Stimulated activated CD8-positive, alpha-beta memory T cell treated with anti-CD3 and anti-CD28 coated beads, Interleukin-4, amount 100 ng/mL, for 24 hours (primary cell): ENCODE measurements around the gene ARHGEF37.

ENCODE experiments used
- DNase-seq: peaks from one replicate; pipeline ENCODE4 v3.0.0-alpha.2; 2020; ENCODE audit warnings: low read depth

The ARHGEF37 gene

GRCh38 chr5:149628846-149629388 is 47.6 kb downstream of the ARHGEF37 start:
- no peak for DNase-seq

GRCh38 chr5:149629421-149629820 is 48.1 kb downstream of the ARHGEF37 start:
- no peak for DNase-seq

GRCh38 chr5:149630337-149630736 is 49.0 kb downstream of the ARHGEF37 start:
- DNase-seq: no peak

GRCh38 chr5:149631506-149631905 is 50.2 kb downstream of the ARHGEF37 start:
- no peak for DNase-seq

- no peak for DNase-seq
Observed at GRCh38 chr5:149632311-149633251, 51.3 kb downstream of the ARHGEF37 start.

GRCh38 chr5:149633476-149634350 is 52.4 kb downstream of the ARHGEF37 start:
- DNase-seq: no peak

- DNase-seq: no peak
Observed at GRCh38 chr5:149635394-149635793, 54.1 kb downstream of the ARHGEF37 start.

GRCh38 chr5:149636191-149636860 is 55.0 kb downstream of the ARHGEF37 start:
- DNase-seq: no peak

- DNase-seq: peak; percentile 63
Observed at GRCh38 chr5:149636861-149637246, 55.6 kb downstream of the ARHGEF37 start.

- DNase-seq: no peak
Observed at GRCh38 chr5:149638136-149638535, 56.8 kb downstream of the ARHGEF37 start.

- no peak for DNase-seq
Observed at GRCh38 chr5:149638546-149639241, 57.4 kb downstream of the ARHGEF37 start.

- DNase-seq: no peak
Observed at GRCh38 chr5:149639737-149640136, 58.4 kb downstream of the ARHGEF37 start.

- DNase-seq: no peak
Observed at GRCh38 chr5:149640350-149640999, 59.2 kb downstream of the ARHGEF37 start.

GRCh38 chr5:149641000-149641576 is 59.8 kb downstream of the ARHGEF37 start:
- DNase-seq: no peak

GRCh38 chr5:149641600-149641999 is 60.3 kb downstream of the ARHGEF37 start:
- no peak for DNase-seq

- no peak for DNase-seq
Observed at GRCh38 chr5:149643781-149644180, 62.5 kb downstream of the ARHGEF37 start.

- DNase-seq: no peak
Observed at GRCh38 chr5:149644629-149645028, 63.3 kb downstream of the ARHGEF37 start.

GRCh38 chr5:149645236-149645635 is 63.9 kb downstream of the ARHGEF37 start:
- no peak for DNase-seq

- no peak for DNase-seq
Observed at GRCh38 chr5:149645725-149646124, 64.4 kb downstream of the ARHGEF37 start.

GRCh38 chr5:149646564-149646963 is 65.3 kb downstream of the ARHGEF37 start:
- peak; percentile 7 for DNase-seq
